HG03103 (cell line): Measurements from ENCODE around the gene CSNK1A1L.

Experiments
- ATAC-seq: cut with Tn5 transposase; IDR thresholded peaks from one replicate; pipeline ENCODE4 v1.9.1; 2021; ENCODE audit warnings: low read depth; ENCODE audit not compliant: unreplicated experiment

Gene CSNK1A1L

GRCh38 chr13:37107868-37108267 lies 2.4 kb upstream of the CSNK1A1L start:
- no peak for ATAC-seq

DNA sequence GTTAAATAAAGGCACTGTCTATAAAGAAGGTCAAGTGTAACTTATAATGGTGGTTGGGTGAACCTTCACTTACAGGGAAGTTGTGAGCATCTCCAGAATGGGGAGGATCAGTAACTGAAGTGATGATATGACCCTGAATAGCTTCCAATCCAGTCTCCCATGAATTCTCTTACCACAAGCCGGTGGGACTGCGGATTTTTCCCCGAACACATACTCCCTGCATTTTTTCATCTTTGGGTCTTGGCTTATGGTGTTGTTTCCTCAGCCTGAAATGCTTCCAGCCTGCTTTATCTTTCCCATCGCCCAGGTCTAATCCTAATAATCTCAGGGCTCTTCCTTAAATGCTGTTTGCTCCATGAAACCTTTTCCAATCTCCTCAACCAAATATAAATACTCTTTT lies 2.0 kb upstream of the CSNK1A1L start:
- no peak for ATAC-seq

DNA sequence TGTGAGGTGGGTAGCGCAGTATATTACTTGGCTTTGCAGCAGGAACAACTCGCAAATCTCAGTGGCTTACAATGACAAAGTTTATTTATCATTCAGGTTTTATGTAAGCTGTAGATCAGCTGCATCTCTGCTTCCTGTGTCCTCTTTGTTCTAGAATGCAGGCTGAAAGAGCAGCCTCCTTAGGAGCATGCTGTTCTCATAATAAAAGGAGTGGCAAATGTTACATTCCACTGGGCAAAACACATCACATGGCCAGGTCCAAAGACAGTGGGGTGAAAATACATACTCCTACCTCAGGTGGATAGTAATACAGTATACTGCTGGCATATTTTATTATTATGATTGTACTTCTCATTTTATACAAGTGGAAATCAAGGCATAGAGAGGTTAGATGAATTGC lies 1.2 kb upstream of the CSNK1A1L start:
- ATAC-seq: no peak

- no peak for ATAC-seq
Measured at GRCh38 chr13:37102896-37103295, 2.6 kb downstream of the CSNK1A1L start.

- ATAC-seq: no peak
Measured at GRCh38 chr13:37101201-37101600, 4.3 kb downstream of the CSNK1A1L start.

DNA sequence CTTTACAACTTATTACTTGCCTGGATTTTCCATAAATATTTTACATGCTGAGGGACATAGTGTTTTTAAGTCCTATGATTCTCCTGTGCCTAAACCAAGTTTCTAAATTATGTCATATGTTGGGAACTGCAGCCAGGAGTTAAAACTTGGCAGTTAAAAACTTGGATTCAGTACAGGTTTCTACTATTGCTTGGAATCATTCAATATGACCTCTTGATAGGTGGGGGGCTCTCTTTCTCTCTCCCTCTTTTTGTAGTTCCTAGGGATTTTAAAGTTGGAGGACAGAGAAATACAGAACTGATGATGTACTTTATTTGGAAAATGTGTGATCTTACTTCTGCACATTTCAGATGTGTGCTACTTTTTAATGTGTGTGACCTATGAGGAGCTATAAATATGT lies 4.7 kb downstream of the CSNK1A1L start:
- ATAC-seq: no peak

DNA sequence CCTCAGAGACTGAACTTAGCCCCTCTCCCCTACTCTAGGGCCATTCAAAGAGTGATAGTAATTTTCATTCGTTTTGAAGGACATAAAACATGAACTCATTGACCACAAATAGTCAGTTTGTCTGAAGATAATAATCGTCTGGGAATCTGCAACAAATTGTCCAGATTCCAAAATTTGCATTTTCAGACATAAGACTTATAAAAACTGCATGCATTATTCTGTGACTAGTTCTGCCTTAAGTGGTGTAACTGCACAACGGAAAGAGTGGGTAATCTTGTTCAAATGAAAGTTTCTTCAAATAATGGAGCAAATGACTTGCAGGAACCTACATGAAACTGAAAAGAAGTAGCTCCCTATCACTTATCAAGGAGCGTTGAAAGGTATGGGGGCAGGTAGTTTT lies 8.4 kb downstream of the CSNK1A1L start:
- no peak for ATAC-seq

- no peak for ATAC-seq
Measured at GRCh38 chr13:37094840-37095239, 10.6 kb downstream of the CSNK1A1L start.

DNA sequence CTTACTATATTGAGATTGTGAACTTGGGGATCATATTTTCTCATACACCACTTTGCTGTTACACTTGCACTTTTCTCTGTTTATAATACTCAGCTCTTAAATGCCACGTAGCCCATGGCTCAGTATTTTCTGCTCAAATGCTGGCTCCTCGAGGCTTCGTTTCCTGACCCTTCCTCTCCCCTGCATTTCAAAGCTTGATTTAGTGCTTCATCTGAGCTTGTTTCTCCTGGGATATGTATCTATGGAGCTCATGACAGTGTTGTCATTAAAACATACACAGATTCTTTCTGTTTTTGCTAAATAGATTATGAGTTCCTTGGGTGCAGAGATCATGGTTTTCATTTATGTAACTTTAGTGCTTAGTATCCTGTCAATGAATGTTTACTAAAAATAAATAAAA lies 11.4 kb downstream of the CSNK1A1L start:
- no peak for ATAC-seq

DNA sequence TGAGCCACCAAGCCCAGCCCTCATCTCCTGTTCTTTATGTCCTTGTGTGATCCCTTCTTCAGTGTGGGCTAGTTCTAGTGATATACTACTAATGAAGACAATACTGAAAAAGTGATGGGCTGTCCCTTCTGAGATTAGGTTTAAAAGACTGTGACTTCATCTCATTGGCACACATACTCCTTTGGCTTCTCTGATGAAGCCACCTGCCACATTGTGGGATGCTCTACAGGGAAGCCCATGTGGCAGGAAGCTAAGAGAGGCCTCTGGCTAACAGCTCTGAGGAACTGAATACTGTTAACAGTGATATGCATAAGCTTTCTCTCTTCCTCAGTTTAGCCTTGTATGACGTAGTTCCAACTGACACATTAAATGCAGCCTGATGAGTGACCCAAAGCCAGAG lies 13.6 kb downstream of the CSNK1A1L start:
- ATAC-seq: no peak

DNA sequence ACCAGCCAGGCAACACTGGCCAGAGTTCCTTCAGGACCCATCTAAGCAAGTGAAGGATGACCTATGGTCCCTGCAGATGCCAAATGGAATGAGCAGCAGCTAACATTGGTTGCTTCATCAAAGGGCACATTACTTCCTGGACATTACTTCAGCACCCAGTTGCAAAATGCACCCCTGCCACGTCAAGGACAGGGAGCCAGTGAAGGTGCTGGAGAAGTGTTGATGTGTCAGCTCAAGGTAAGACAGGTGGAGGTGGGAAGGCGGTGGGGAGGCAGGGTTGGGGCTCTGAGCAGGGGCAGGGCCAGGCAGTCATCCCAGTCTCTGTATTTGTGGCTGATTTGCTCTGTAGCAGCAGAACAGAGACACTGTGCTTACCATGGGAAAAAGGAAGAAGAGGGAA lies 14.6 kb downstream of the CSNK1A1L start:
- no peak for ATAC-seq

DNA sequence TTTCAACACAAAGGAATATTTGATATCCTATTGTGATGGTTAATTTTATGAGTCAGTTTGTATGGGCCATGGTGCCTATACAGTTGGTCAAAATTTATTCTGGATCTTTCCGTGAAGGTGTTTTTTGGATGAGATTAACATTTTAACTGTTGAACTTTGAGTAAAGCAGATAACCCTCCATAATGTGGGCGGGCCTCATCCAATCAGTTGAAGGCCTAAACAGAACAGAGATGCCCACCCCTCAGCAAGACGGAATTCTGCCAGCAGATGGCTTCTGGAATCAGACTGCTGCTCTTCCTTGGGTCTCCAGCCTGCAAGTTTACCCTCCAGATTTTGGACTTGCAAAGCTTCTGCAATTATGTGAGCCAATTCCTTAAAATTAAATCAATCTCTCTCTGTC lies 16.0 kb downstream of the CSNK1A1L start:
- no peak for ATAC-seq

- ATAC-seq: no peak
Measured at GRCh38 chr13:37087486-37087885, 18.0 kb downstream of the CSNK1A1L start.

- no peak for ATAC-seq
Measured at GRCh38 chr13:37085606-37086005, 19.9 kb downstream of the CSNK1A1L start.

DNA sequence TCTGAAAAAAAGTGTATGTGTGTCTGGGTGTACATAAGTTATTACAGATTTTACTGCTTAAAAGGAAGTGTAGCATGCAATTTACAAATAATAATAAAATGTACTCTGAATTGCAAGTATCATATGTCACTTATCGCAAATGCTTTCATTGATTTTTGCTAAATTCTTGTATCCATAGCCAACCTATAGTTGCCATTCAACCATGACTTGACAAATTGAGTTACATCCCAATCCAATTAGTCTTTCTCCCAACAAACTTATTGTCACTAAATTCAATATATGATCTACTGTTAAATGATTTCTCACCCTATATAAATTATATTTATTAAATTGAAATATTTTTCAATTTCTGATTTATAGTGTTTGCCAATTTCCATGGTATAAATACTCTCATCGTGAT lies 28.6 kb downstream of the CSNK1A1L start:
- no peak for ATAC-seq

DNA sequence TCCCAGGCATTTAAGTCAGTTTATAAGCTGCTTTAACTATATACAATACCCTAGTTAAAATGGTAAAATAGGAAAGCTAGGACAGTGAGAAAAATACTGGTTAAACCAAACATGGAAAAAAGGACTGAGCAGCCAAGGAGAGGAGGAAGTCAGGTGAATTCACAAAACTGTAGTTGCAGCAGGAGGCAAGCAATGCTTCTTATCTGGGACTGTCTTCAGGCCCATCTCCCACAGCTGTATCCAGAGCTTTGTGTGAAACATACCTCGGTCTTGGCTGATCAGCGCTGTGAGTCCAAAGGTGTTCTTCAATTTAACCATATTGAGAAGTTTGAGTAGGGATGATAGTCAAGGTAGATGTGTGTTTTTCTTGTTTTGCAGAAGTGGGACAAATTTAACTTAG lies 30.3 kb downstream of the CSNK1A1L start:
- no peak for ATAC-seq

DNA sequence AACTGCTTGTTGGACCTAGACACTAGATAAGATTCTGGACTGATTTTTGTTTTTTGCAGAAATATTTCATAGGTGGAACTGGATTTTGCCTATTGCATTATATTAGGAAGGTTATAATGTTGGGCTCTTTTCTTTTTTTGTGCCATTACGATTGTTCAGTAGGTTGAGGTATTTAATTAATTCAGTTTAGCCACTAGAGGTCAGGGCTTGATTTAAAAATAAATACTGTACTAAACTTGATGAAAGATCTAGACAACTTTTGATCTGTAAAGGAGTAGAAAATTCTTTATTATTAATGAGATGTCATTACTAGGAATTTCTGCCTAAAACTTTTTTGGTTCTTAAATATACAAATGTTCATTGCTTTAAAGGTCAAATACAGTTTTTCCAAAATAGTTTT lies 30.8 kb downstream of the CSNK1A1L start:
- peak; percentile 60 for ATAC-seq

DNA sequence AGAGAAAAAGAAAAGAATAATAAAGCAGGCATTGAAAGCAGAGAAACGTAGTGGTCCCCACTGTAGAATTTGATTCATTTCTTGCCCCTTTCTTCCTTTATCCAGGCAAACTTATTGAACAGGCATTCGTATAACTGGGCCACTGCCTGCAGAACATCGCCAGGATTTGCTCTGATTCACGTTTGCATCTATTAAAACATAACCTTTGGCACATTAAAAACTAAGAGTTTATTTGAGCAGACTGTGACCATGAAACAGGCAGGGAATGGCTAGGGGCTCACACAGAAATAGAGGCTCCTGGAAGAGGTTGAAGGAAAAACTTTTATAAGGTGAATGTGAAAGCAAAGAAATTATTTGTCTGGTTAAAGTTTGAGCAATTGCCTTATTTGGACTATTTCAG lies 33.4 kb downstream of the CSNK1A1L start:
- ATAC-seq: no peak

DNA sequence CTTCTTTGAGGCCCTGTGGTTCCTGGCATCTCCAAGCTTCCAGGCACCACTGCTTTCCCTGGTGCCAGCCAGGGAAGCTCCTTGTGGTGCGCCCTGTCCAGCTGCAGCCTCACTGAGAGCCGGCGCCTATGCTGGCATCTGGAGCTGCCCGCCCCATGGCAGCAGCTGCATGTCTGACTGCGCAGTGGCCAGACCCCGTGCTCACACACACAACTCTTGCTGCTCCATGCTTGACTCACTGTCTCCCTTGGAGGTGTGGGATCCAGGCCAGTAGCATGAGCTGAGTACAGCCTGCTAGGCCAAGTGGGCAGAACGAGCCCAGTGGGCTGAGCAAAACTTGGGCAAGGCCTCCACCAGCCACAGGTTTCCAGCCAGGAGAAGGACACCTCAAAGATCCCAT lies 34.5 kb downstream of the CSNK1A1L start:
- ATAC-seq: no peak

GRCh38 chr13:37070145-37070695 lies 35.2 kb downstream of the CSNK1A1L start:
- no peak for ATAC-seq

DNA sequence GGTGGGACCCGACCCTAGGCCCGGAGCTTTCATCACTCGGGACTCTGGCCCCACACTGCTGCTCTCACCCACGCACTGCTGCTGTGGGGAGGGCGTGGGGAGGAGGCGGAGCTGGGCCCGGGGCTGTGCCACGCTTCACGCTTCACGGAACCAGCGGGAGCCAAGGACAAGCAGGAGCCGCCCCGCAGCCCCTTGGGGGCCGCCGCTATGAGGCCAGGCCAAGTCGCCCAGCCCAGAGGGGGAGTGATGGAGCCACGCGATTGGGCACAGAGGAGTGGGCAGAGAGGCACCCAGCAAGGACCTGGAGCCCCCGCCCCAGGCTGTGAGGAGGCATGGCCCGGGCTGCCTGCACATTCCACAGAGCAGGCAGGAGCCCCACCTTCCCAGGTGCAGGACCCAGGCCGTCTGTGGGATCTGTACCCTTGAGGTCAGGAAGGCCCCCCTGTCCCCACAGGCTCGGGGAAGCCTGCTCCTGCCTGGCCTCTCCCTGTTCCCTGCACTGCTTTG lies 35.8 kb downstream of the CSNK1A1L start:
- ATAC-seq: no peak

- ATAC-seq: no peak
Measured at GRCh38 chr13:37068962-37069361, 36.5 kb downstream of the CSNK1A1L start.

DNA sequence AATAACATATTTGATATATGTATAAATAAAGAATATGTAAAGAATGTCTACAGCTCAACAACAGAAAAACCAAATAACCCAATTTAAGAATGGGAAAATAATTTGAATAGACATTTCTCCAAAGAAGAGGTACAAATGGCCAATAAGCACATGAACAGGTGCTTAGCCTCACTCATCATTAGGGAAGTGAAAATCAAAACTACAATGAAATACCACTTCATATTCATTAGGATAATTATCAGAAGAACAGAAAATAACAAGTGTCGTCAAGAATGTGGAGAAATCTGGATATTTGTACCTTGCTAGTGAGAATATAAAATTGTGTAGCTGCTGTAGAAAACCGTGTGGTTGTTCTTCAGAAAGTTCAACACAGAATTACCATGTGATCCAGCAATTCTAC lies 37.6 kb downstream of the CSNK1A1L start:
- ATAC-seq: no peak
